Stimulated activated CD4-positive, alpha-beta T cell treated with anti-CD3 and anti-CD28 coated beads, TNF-alpha, amount 100 ng/mL, for 1 hour (primary cell): ENCODE data around the gene MYADM.
"Not testable (repeated sequence)": the region's sequence is repeated elsewhere in the genome, so short reads cannot be mapped to it uniquely, and the experiment has no call there.

Experiments
- DNase-seq, 3 donors: peaks; one replicate each; pipeline ENCODE4 v3.0.0-alpha.2; 2020; ENCODE audit warnings: low read depth in 3 of 3, low spot score in 1 of 3

MYADM gene

GRCh38 chr19:53868892-53869804 lies 1.5 kb downstream of the MYADM start:
- peak; percentile 63 to 70 (median 65) for DNase-seq

GRCh38 chr19:53869805-53870484 lies 2.3 kb downstream of the MYADM start:
- not testable (repeated sequence) for DNase-seq

- no peak for DNase-seq
Measured at GRCh38 chr19:53870485-53870844, 2.8 kb downstream of the MYADM start.

GRCh38 chr19:53871454-53871853 lies 3.8 kb downstream of the MYADM start:
- DNase-seq, result no peak

GRCh38 chr19:53872762-53873161 lies 5.1 kb downstream of the MYADM start:
- no peak for DNase-seq

GRCh38 chr19:53873773-53874605 lies 6.3 kb downstream of the MYADM start:
- DNase-seq, result no peak

- DNase-seq, result no peak
Measured at GRCh38 chr19:53874606-53874990, 6.9 kb downstream of the MYADM start.

- DNase-seq, result no peak
Measured at GRCh38 chr19:53875602-53876325, 8.1 kb downstream of the MYADM start.

GRCh38 chr19:53876651-53877224 lies 9.1 kb downstream of the MYADM start:
- DNase-seq, result no peak

- no peak for DNase-seq
Measured at GRCh38 chr19:53877361-53877766, 9.7 kb downstream of the MYADM start.

- DNase-seq, result no peak
Measured at GRCh38 chr19:53878776-53879139, 11.1 kb downstream of the MYADM start.

- peak in 2 of 3 donors; percentile 60 to 67 for DNase-seq
Measured at GRCh38 chr19:53879140-53880081, 11.7 kb downstream of the MYADM start.

GRCh38 chr19:53880711-53881481 lies 13.2 kb downstream of the MYADM start:
- no peak for DNase-seq

- peak in 1 of 3 donors; percentile 36 for DNase-seq
Measured at GRCh38 chr19:53881482-53882390, 14.1 kb downstream of the MYADM start, which contains the start of gene PRKCG. TSS of gene PRKCG (plus strand) at chr19:53882197. CDS start at chr19:53882495, 298 bp downstream.

GRCh38 chr19:53882391-53883050 lies 14.8 kb downstream of the MYADM start:
- DNase-seq, result no peak

GRCh38 chr19:53883231-53883661 lies 15.6 kb downstream of the MYADM start:
- DNase-seq, result no peak

- no peak for DNase-seq
Measured at GRCh38 chr19:53883741-53884140, 16.1 kb downstream of the MYADM start.
